IMR-90 (cell line): ENCODE measurements around the gene SHISA6. TPM values are rescaled to one million over a fixed set of nuclear protein-coding genes. Genes with fewer than 3 reads are reported as not detected.

Experiments
- ATAC-seq: fragments of 200-7000 bp; cut with Tn5 transposase; 2 replicates; pipeline ENCODE4 v1.9.1; 2020; ENCODE audit warnings: low read depth, mild to moderate bottlenecking, moderate library complexity
- BruUV-seq: library from RNA; stranded (reverse); fragments of 400-500 nt; replicated peaks from 2 replicates; lab custom pipeline; 2021; lab: Mats Ljungman, UMichigan
- CTCF ChIA-PET: fragments of 300-600 bp; formaldehyde crosslinking; extraction: SDS; loops from one replicate; lab custom pipeline; 2021; ENCODE audit warnings: antibody characterized with exemption; lab: Yijun Ruan, JAX
- POLR2A ChIA-PET: fragments of 300-600 bp; sonication (Branson Sonifier 250); formaldehyde crosslinking; loops from one replicate; lab custom pipeline; 2022; ENCODE audit warnings: antibody characterized with exemption; ENCODE audit not compliant: unreplicated experiment; lab: Charles Lee
- DNase-seq: peaks from one replicate; pipeline ENCODE4 v3.0.0; 2013
- H2AFZ ChIP-seq: replicated peaks from 2 replicates; pipeline ENCODE3; 2013; ENCODE audit warnings: low read length, mild to moderate bottlenecking; ENCODE audit not compliant: poor library complexity
- H2AK5ac ChIP-seq: 2 replicates; pipeline ENCODE4 v1.6.1; 2013; ENCODE audit warnings: low read depth, low read length, inconsistent platforms
- H2AK9ac ChIP-seq: replicated peaks from 2 replicates; pipeline ENCODE3; 2013; ENCODE audit warnings: mild to moderate bottlenecking, low read depth, low read length, moderate library complexity; ENCODE audit not compliant: poor library complexity
- H2BK120ac ChIP-seq: 2 replicates; pipeline ENCODE4 v1.6.1; 2013; ENCODE audit warnings: low read depth, low read length, inconsistent platforms
- H2BK15ac ChIP-seq: 3 replicates; pipeline ENCODE4 v1.6.1; 2013; ENCODE audit warnings: low read depth, low read length, inconsistent platforms
- H2BK20ac ChIP-seq: 2 replicates; pipeline ENCODE4 v1.6.1; 2013; ENCODE audit warnings: low read depth, mild to moderate bottlenecking, inconsistent platforms, low read length, moderate library complexity
- H2BK5ac ChIP-seq: 2 replicates; pipeline ENCODE4 v1.6.1; 2013; ENCODE audit warnings: mild to moderate bottlenecking, low read depth, low read length, inconsistent platforms; ENCODE audit not compliant: poor library complexity, severe bottlenecking
- H3K14ac ChIP-seq: replicated peaks from 2 replicates; pipeline ENCODE4 v1.6.1; 2013; ENCODE audit warnings: low read depth, low read length, inconsistent platforms
- H3K18ac ChIP-seq: 2 replicates; pipeline ENCODE4 v1.6.1; 2013; ENCODE audit warnings: low read depth, low read length, control low read depth
- H3K23ac ChIP-seq: 2 replicates; pipeline ENCODE4 v1.6.1; 2013; ENCODE audit warnings: low read depth, low read length, inconsistent platforms
- H3K27ac ChIP-seq: 2 replicates; pipeline ENCODE4 v1.5.1; 2013; ENCODE audit warnings: mild to moderate bottlenecking, control low read depth, low read length; ENCODE audit not compliant: insufficient read depth
- H3K27me3 ChIP-seq: 2 replicates; pipeline ENCODE4 v1.6.1; 2013; ENCODE audit warnings: low read length; ENCODE audit not compliant: control insufficient read depth, insufficient read depth
- H3K36me3 ChIP-seq: 2 replicates; pipeline ENCODE4 v1.6.1; 2013; ENCODE audit warnings: low read length, mixed read lengths; ENCODE audit not compliant: control insufficient read depth, insufficient read depth
- H3K4ac ChIP-seq: 2 replicates; pipeline ENCODE4 v1.6.1; 2013; ENCODE audit warnings: low read depth, low read length, inconsistent platforms
- H3K4me1 ChIP-seq: 2 replicates; pipeline ENCODE4 v1.6.1; 2013; ENCODE audit warnings: low read length, mixed read lengths; ENCODE audit not compliant: control insufficient read depth, insufficient read depth
- H3K4me2 ChIP-seq: 2 replicates; pipeline ENCODE4 v1.6.1; 2013; ENCODE audit warnings: low read depth, mild to moderate bottlenecking, control low read depth, low read length, moderate library complexity
- H3K4me3 ChIP-seq: 2 replicates; pipeline ENCODE4 v1.5.1; 2013; ENCODE audit warnings: low read depth, mild to moderate bottlenecking, control low read depth, low read length, moderate library complexity; ENCODE audit not compliant: insufficient read depth
- H3K56ac ChIP-seq: 2 replicates; pipeline ENCODE4 v1.6.1; 2013; ENCODE audit warnings: low read length, inconsistent platforms; ENCODE audit not compliant: insufficient read depth; ENCODE audit errors: extremely low read depth
- H3K79me1 ChIP-seq, 2 experiments: 2 replicates each; pipeline ENCODE4 v1.6.1; 2013; ENCODE audit warnings: low read length in 2 of 2, inconsistent platforms in 1 of 2, low read depth in 1 of 2
- H3K9ac ChIP-seq: 2 replicates; pipeline ENCODE4 v1.6.1; 2013; ENCODE audit warnings: low read depth, low read length, control low read depth
- H3K9me1 ChIP-seq: 2 replicates; pipeline ENCODE4 v1.6.1; 2013; ENCODE audit warnings: low read length, inconsistent platforms; ENCODE audit not compliant: insufficient read depth
- H3K9me3 ChIP-seq: 2 replicates; pipeline ENCODE4 v1.6.1; 2013; ENCODE audit warnings: low read length; ENCODE audit not compliant: control insufficient read depth, insufficient read depth
- H4K20me1 ChIP-seq: 2 replicates; pipeline ENCODE4 v1.6.1; 2013; ENCODE audit warnings: low read length, inconsistent platforms; ENCODE audit not compliant: insufficient read depth
- H4K5ac ChIP-seq: 2 replicates; pipeline ENCODE4 v1.6.1; 2013; ENCODE audit warnings: mild to moderate bottlenecking, low read depth, low read length, control low read depth
- H4K8ac ChIP-seq, 2 experiments: 2 replicates each; pipeline ENCODE4 v1.6.1; 2013; ENCODE audit warnings: low read depth in 2 of 2, low read length in 2 of 2, control low read depth in 1 of 2, inconsistent platforms in 1 of 2
- H4K91ac ChIP-seq: 2 replicates; pipeline ENCODE4 v1.6.1; 2013; ENCODE audit warnings: low read depth, low read length, inconsistent platforms; ENCODE audit not compliant: insufficient read depth
- BHLHE40 ChIP-seq: fragments of 150-350 bp; IDR thresholded peaks from 2 replicates; pipeline ENCODE4 v1.6.1; 2016; ENCODE audit warnings: mild to moderate bottlenecking, low read depth, low read length
- CEBPB ChIP-seq: IDR thresholded peaks from 2 replicates; pipeline ENCODE4 v1.6.1; 2012; ENCODE audit warnings: low read depth, low read length, improper control_type of control experiment
- CHD1 ChIP-seq: IDR thresholded peaks from 2 replicates; pipeline ENCODE4 v1.6.1; 2012; ENCODE audit warnings: low read depth, low read length, improper control_type of control experiment
- CTCF ChIP-seq: conservative IDR thresholded peaks from 2 replicates; pipeline ENCODE4 v1.5.1; 2012; ENCODE audit warnings: mild to moderate bottlenecking, low read depth, low read length, improper control_type of control experiment
- ELK1 ChIP-seq: fragments of 150-350 bp; IDR thresholded peaks from 2 replicates; pipeline ENCODE4 v1.6.1; 2016; ENCODE audit warnings: low read depth, mild to moderate bottlenecking, low read length, moderate library complexity, borderline replicate concordance
- FOS ChIP-seq: fragments of 150-350 bp; IDR thresholded peaks from 2 replicates; pipeline ENCODE4 v1.6.1; 2016; ENCODE audit warnings: low read depth, low read length
- MAFK ChIP-seq: IDR thresholded peaks from 2 replicates; pipeline ENCODE4 v1.6.1; 2012; ENCODE audit warnings: low read depth, low read length, improper control_type of control experiment
- MAZ ChIP-seq: IDR thresholded peaks from 2 replicates; pipeline ENCODE4 v1.6.1; 2012; ENCODE audit warnings: low read depth, mild to moderate bottlenecking, low read length, improper control_type of control experiment, moderate library complexity, borderline replicate concordance
- MXI1 ChIP-seq: IDR thresholded peaks from 2 replicates; pipeline ENCODE4 v1.6.1; 2012; ENCODE audit warnings: low read depth, mild to moderate bottlenecking, low read length, moderate library complexity, borderline replicate concordance
- NFE2L2 ChIP-seq: fragments of 150-350 bp; IDR thresholded peaks from 2 replicates; pipeline ENCODE4 v1.6.1; 2016; ENCODE audit warnings: low read depth, mild to moderate bottlenecking, low read length
- POLR2A ChIP-seq: IDR thresholded peaks from 2 replicates; pipeline ENCODE4 v1.6.1; 2012; ENCODE audit warnings: mild to moderate bottlenecking, low read depth, low read length
- RAD21 ChIP-seq: IDR thresholded peaks from 2 replicates; pipeline ENCODE4 v1.6.1; 2012; ENCODE audit warnings: low read length, improper control_type of control experiment
- RCOR1 ChIP-seq: IDR thresholded peaks from 2 replicates; pipeline ENCODE4 v1.6.1; 2012; ENCODE audit warnings: mild to moderate bottlenecking, low read length, improper control_type of control experiment; ENCODE audit not compliant: insufficient replicate concordance
- RFX5 ChIP-seq: IDR thresholded peaks from 2 replicates; pipeline ENCODE4 v1.8.0; 2012; ENCODE audit warnings: low read depth, mild to moderate bottlenecking, low read length, moderate library complexity
- SMC3 ChIP-seq: fragments of 150-350 bp; IDR thresholded peaks from 2 replicates; pipeline ENCODE4 v1.6.1; 2016; ENCODE audit warnings: low read depth, mild to moderate bottlenecking, antibody characterized with exemption, low read length, moderate library complexity
- USF2 ChIP-seq: fragments of 150-350 bp; IDR thresholded peaks from 2 replicates; pipeline ENCODE4 v1.6.1; 2017; ENCODE audit warnings: mild to moderate bottlenecking, antibody characterized with exemption, low read length, low read depth
- WGBS, 2 experiments: methylation state at CpG; one replicate each; pipeline versions ENCODE4 v1.1.5 to v1.1.7; 2013; ENCODE audit warnings: missing lambda C conversion rate in 2 of 2; ENCODE audit not compliant: insufficient read length in 1 of 2; ENCODE audit errors: extremely low coverage in 2 of 2; 5-methylcytosine and 5-hydroxymethylcytosine counted together
- dilution Hi-C: fragments of 300-500 bp; cut with HindIII; formaldehyde crosslinking; loops from one replicate; pipeline ENCODE4 v1.14.3; 2018; ENCODE audit warnings: low sequenced_read_pairs; ENCODE audit not compliant: unreplicated experiment
- in situ Hi-C: fragments of 300-500 bp; cut with MboI; formaldehyde crosslinking; loops from 3 replicates; pipeline ENCODE4 v1.14.3; 2019; ENCODE audit warnings: low sequenced_read_pairs, inconsistent platforms, mixed read lengths
- intact Hi-C: fragments of 100-400 bp; cut with micrococcal nuclease; formaldehyde crosslinking; loops from 2 replicates; pipeline ENCODE4 v1.10.0; 2022
- polyA plus RNA-seq, 3 experiments: library from polyadenylated mRNA; depleted of rRNA; stranded (reverse); fragments of >200 nt; gene quantifications; 2 replicates each; pipeline ENCODE4 v1.2.3, GENCODE V29; 2012; ENCODE audit warnings: low replicate concordance in 1 of 3
- total RNA-seq: library from RNA; depleted of rRNA; stranded (reverse); fragments of >200 nt; gene quantifications from 2 replicates; pipeline ENCODE4 v1.2.3, GENCODE V29; 2012

The SHISA6 gene
- total and polyA plus RNA-seq, 2 of the 4 experiments (the other 2 are of a cell fraction), result not detected

GRCh38 chr17:11438673-11439072, 197.7 kb downstream of the SHISA6 start:
- intact Hi-C loops (no loop called here), in situ Hi-C loops (no loop called here), dilution Hi-C loops (no loop called here)
- Histone ChIP-seq H2AK5ac (no peak overlapping the region), H3K36me3 (no peaks in the 10 kb centered on the region), H2BK20ac (no peak overlapping the region), H3K79me1 (no peaks in the 10 kb centered on the region), H3K4me1 (no peaks in the 10 kb centered on the region), H3K14ac (no peak overlapping the region), H2BK15ac (no peak overlapping the region), H3K27ac (no peak overlapping the region), H4K8ac (no peak overlapping the region), H3K9me1 (no peaks in the 10 kb centered on the region), H2AK9ac (no peak overlapping the region), H4K20me1 (no peaks in the 10 kb centered on the region), H3K18ac (no peak overlapping the region), H3K9me3 (peaks cover 28% of the 10 kb centered on the region), H3K4me2 (no peak overlapping the region), H4K91ac (no peak overlapping the region), H2AFZ (no peak overlapping the region), H4K5ac (no peak overlapping the region), H2BK5ac (no peak overlapping the region), H3K4me3 (no peak overlapping the region), H3K27me3 (no peaks in the 10 kb centered on the region), H3K4ac (no peak overlapping the region), H3K9ac (no peak overlapping the region), H3K23ac (no peak overlapping the region), H3K56ac (no peak overlapping the region), H2BK120ac (no peak overlapping the region)
- DNase-seq, result no peak
- TF ChIP-seq CHD1 (no peak), CEBPB (no peak), MXI1 (no peak), NFE2L2 (no peak), BHLHE40 (no peak), POLR2A (no peak), ELK1 (no peak), CTCF (no peak), SMC3 (no peak), USF2 (no peak), FOS (no peak), MAFK (no peak), MAZ (no peak), RFX5 (no peak), RAD21 (no peak), RCOR1 (no peak)
- no peak for ATAC-seq
- ChIA-PET CTCF (no interaction called here), POLR2A (no interaction called here)
- WGBS, 2 experiments, result 0% methylated on average over 1 of the region's 4 CpGs; no CpG with 5 or more reads in 1 of the 2 experiments
- no TSS peak for BruUV-seq
